A673 (cell line): ENCODE measurements around the gene KCNJ18. TPM values are rescaled to one million over a fixed set of nuclear protein-coding genes. Genes with fewer than 3 reads are reported as not detected.
"Not testable (repeated sequence)": the region's sequence is repeated elsewhere in the genome, so short reads cannot be mapped to it uniquely, and the experiment has no call there.

Experiments
- BruUV-seq: library from RNA; stranded (reverse); fragments of 400-500 nt; replicated peaks from 2 replicates; lab custom pipeline; 2021; lab: Mats Ljungman, UMichigan
- CTCF ChIA-PET: fragments of 300-600 bp; sonication (Branson Sonifier 250); formaldehyde crosslinking; loops from one replicate; lab custom pipeline; 2022; ENCODE audit warnings: antibody characterized with exemption; lab: Charles Lee
- POLR2A ChIA-PET: fragments of 300-600 bp; sonication (Branson Sonifier 250); formaldehyde crosslinking; loops from one replicate; lab custom pipeline; 2022; ENCODE audit warnings: antibody characterized with exemption; ENCODE audit not compliant: low non-redundant PET; lab: Charles Lee
- DNase-seq: peaks from one replicate; pipeline ENCODE4 v3.0.0-alpha.2; 2015; ENCODE audit warnings: low spot score
- H3K27ac ChIP-seq: fragments of 200-600 bp; sonication (generic); 2 replicates; pipeline ENCODE4 v1.5.1; 2016; ENCODE audit warnings: mixed run types, low read depth, mild to moderate bottlenecking, mixed read lengths, antibody characterized with exemption, low read length; ENCODE audit not compliant: poor library complexity, severe bottlenecking
- H3K27me3 ChIP-seq: fragments of 200-600 bp; sonication (generic); replicated peaks from 2 replicates; pipeline ENCODE4 v1.6.1; 2017; ENCODE audit warnings: mixed run types, low read depth, mild to moderate bottlenecking, mixed read lengths, antibody characterized with exemption, low read length; ENCODE audit not compliant: insufficient read depth, poor library complexity
- H3K36me3 ChIP-seq: fragments of 200-600 bp; sonication (generic); 2 replicates; pipeline ENCODE4 v1.6.1; 2016; ENCODE audit warnings: mixed run types, mild to moderate bottlenecking, mixed read lengths, antibody characterized with exemption, low read length; ENCODE audit not compliant: insufficient read depth, poor library complexity, severe bottlenecking
- H3K4me1 ChIP-seq: fragments of 200-600 bp; sonication (generic); 2 replicates; pipeline ENCODE4 v1.6.1; 2017; ENCODE audit warnings: mixed run types, mild to moderate bottlenecking, mixed read lengths, antibody characterized with exemption, low read length; ENCODE audit not compliant: insufficient read depth, poor library complexity, severe bottlenecking
- H3K4me3 ChIP-seq: fragments of 200-600 bp; sonication (generic); 2 replicates; pipeline ENCODE4 v1.5.1; 2016; ENCODE audit warnings: low read depth, mixed run types, mild to moderate bottlenecking, mixed read lengths, low read length; ENCODE audit not compliant: poor library complexity, severe bottlenecking
- H3K9me3 ChIP-seq: fragments of 200-600 bp; sonication (generic); 2 replicates; pipeline ENCODE4 v1.6.1; 2016; ENCODE audit warnings: mixed run types, low read depth, mild to moderate bottlenecking, mixed read lengths, antibody characterized with exemption, low read length; ENCODE audit not compliant: poor library complexity, severe bottlenecking
- CTCF ChIP-seq: fragments of 300-800, 200-600 bp; sonication (generic); conservative IDR thresholded peaks from 2 replicates; pipeline ENCODE4 v1.5.1; 2017; ENCODE audit warnings: low read depth, mild to moderate bottlenecking, antibody characterized with exemption, low read length, moderate library complexity, mixed read lengths
- EZH2 ChIP-seq: fragments of 200-600 bp; sonication (generic); IDR thresholded peaks from 2 replicates; pipeline ENCODE4 v1.6.1; 2017; ENCODE audit warnings: borderline replicate concordance, low read depth, mild to moderate bottlenecking, mixed read lengths, antibody characterized with exemption, low read length; ENCODE audit not compliant: poor library complexity, severe bottlenecking
- intact Hi-C: fragments of 100-400 bp; cut with micrococcal nuclease; formaldehyde crosslinking; loops from one replicate; pipeline ENCODE4 v1.10.0; 2022; ENCODE audit not compliant: unreplicated experiment
- total RNA-seq: library from RNA; stranded (reverse); gene quantifications from 2 replicates; pipeline ENCODE4 v1.2.3, GENCODE V29; 2021

KCNJ18 gene
- total RNA-seq, 1 experiment from 2014 or later, result not detected

GRCh38 chr17:21671871-21672270 lies 20.5 kb upstream of the KCNJ18 start:
- H3K4me1 ChIP-seq, H3K36me3 ChIP-seq, POLR2A ChIA-PET, H3K27ac ChIP-seq, BruUV-seq, H3K27me3 ChIP-seq, DNase-seq, H3K4me3 ChIP-seq, intact Hi-C loops, CTCF ChIA-PET: not testable (repeated sequence)
- peaks cover 22% of the 10 kb centered on the region for H3K9me3 ChIP-seq

DNA sequence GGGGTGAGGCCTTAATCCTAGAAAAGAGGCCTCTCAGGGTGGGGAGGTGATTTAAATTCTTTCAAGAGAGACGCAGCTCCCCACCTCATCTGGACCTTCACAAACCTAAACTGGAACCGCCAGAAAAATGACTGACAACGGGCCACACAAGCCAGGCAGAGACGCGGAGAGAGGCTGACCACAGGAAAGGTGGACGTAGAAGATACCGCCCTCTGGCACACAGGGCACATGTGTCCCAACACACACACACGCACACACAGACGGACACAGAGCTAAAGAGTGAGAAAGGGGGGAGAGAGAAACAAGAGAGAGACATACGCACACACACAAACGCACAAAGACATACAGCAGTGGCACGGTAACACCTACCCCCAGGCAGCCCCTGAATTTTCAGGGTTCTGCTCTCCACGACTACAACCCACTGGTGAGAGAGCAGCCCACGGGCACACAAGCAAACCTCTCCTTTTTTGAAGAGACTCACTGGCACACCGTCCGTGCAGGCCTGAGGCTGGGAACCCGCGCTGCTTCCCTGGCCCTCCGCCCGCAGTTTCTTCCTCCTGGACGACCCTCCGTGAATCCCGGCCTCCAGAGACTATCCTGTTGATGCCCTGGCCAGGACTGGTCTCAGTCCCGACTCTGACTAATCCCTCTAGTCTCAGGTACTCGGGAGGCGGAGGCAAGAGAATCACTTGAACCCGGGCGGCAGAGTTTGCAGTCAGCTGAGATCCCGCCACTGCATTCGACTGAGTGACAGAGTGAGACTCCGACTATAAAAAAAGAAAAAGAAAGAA lies 18.7 kb upstream of the KCNJ18 start:
- CTCF ChIA-PET, H3K27ac ChIP-seq, H3K4me1 ChIP-seq, BruUV-seq, DNase-seq, H3K4me3 ChIP-seq, H3K27me3 ChIP-seq, POLR2A ChIA-PET, H3K36me3 ChIP-seq, intact Hi-C loops: not testable (repeated sequence)
- H3K9me3 ChIP-seq, result peaks cover 27% of the 10 kb centered on the region

DNA sequence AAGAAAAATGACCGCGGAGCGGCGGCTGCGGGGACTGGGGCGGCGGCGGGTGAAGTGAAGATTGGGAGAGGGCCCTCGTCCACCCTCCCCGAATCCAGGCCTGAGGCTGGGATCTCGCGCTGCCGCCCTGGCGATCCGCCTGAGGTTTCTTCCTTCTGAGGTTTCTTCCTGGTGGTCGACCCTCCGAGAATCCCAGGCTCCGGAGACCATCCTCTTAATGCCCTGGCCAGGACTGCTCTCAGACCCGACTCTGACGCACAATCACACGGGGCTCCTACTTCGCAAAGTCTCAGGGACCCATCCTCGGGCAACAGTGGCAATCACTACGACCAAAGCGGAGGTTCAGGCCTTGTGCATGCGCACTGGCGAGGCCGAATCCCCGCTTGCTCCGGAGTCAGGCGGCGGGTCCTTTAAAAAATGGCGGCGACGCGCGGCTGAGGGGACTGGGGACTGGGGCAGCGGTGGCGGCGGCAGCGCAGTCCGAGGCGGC lies 18.0 kb upstream of the KCNJ18 start:
- ChIA-PET CTCF (no interaction called here), POLR2A (no interaction called here)
- BruUV-seq, result no TSS peak
- TF ChIP-seq EZH2 (no peak), CTCF (no peak)
- no peak overlapping the region for H3K27ac ChIP-seq
- H3K27me3 ChIP-seq, result no peaks in the 10 kb centered on the region
- DNase-seq, result no peak
- no peaks in the 10 kb centered on the region for H3K36me3 ChIP-seq
- H3K4me3 ChIP-seq, result no peak overlapping the region
- intact Hi-C loops, result no loop called here
- H3K4me1 ChIP-seq, result no peaks in the 10 kb centered on the region
- peaks cover 27% of the 10 kb centered on the region for H3K9me3 ChIP-seq

DNA sequence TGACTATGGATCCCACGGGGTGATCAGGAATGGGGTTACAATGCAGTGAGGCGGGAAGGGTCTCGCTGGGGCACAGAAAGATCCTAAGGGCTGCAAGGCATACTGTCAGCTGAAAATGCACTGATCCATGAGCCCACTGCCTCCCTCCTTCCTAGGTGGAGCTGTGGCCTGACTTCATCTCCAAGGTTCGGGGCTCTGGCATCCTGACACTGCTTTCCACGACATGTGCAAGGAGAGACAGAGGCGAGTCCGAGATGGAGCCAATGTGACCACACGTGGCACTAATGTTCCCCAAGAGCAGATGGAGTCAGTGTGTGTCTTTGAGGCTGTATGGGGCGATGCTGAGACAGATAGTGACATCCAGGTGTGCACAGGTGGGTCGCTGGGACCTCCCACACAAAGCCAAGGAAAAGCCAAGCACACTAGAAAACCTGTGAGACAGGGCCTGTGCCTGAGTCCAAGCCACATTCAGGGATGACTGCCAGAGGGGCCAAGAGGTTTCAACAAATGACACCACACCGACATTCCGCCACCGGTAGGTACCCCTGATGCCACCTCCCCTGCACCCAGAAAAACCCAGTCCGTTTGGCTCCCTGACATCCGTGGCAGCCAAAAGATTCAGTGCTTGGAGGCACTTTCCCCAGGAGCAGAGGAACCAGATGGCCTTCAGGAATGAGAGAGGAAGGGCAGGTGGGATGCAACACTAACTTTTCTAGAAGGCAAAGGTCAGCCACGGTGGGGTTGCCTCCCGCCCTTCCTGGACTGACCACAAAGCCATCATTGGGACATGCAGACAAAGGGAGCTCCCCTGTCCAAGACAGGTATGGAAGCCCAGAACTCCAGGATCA lies 17.2 kb upstream of the KCNJ18 start:
- H3K27ac ChIP-seq, H3K27me3 ChIP-seq, H3K4me3 ChIP-seq, BruUV-seq, H3K4me1 ChIP-seq, H3K36me3 ChIP-seq, DNase-seq, intact Hi-C loops, POLR2A ChIA-PET, CTCF ChIA-PET: not testable (repeated sequence)
- peaks cover 27% of the 10 kb centered on the region for H3K9me3 ChIP-seq

DNA sequence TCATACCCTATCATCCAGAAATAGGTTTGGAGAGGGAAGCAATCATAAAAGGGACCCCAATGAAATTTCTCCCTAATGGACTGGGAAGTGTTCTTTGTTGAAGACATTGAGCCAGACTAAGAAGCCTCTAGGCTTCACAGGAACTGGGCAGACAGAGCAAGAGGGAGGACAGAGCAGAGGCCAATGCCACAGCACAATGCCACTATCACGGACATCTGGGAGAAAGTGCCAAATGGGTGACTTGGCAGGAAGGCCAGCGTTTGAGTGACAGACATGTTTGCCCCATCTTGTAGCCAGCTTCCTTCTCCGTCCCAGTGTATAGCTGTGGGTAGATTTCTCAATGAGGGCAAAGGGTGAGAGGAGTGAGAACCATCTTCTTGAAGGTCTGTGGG lies 16.6 kb upstream of the KCNJ18 start:
- H3K27me3 ChIP-seq, intact Hi-C loops, H3K4me3 ChIP-seq, DNase-seq, H3K36me3 ChIP-seq, H3K27ac ChIP-seq, BruUV-seq, CTCF ChIA-PET, H3K4me1 ChIP-seq, POLR2A ChIA-PET: not testable (repeated sequence)
- peaks cover 23% of the 10 kb centered on the region for H3K9me3 ChIP-seq
